Measurements from ENCODE around the gene HIVEP3. TPM values are rescaled to one million over a fixed set of nuclear protein-coding genes. Genes with fewer than 3 reads are reported as not detected.

HIVEP3 gene
- total and polyA plus RNA-seq, 2 of the 13 experiments (the other 11 are each of a cell fraction or from before 2014, with no cell fraction given) = 0.05 TPM; not detected in 1

- POLR2A ChIA-PET = no interaction called here
- H3K79me2 ChIP-seq (ENCODE audit: insufficient read depth, low read length) = no peaks in the 10 kb centered on the region
- ATAC-seq = no peak; the same call in 2 of the 3 replicates
- DNase-seq (ENCODE audit: low spot score) = no peak
- no TSS peak for BruUV-seq (replicated peaks)
- H3K36me3 ChIP-seq (replicated peaks in 1 of 2; ENCODE audit: control insufficient read depth in 1 of 2, insufficient read depth in 2 of 2, low read length in 2 of 2) = no peaks in the 10 kb centered on the region
- no peak overlapping the region for H2AFZ ChIP-seq (ENCODE audit: low read length)
- no peak overlapping the region for H3K4me3 ChIP-seq (replicated peaks in 1 of 3; ENCODE audit: insufficient read depth in 1 of 3, low read depth in 2 of 3, low read length in 3 of 3)
- CTCF ChIA-PET (ENCODE audit: low intra/inter-chr PET ratio, low total read pairs) = no interaction called here
- FAIRE-seq = no peak
- no peak overlapping the region for H3K9ac ChIP-seq (ENCODE audit: insufficient read depth, low read depth, low read length)
- in situ Hi-C loops (cut with HindIII; ENCODE audit: extremely low pct_ligation_motif_present, low pct_unique_long_range_greater_than_20kb) (no loop called here), intact Hi-C loops (cut with micrococcal nuclease; ENCODE audit: unreplicated experiment) (no loop called here)
- H3K27me3 ChIP-seq (ENCODE audit: control insufficient read depth in 1 of 2, insufficient read depth in 2 of 2, low read length in 2 of 2) = peaks cover 3 to 45% of the 10 kb centered on the region in 2 experiments; a peak in 3 of 5 replicates
- H3K27ac ChIP-seq (ENCODE audit: extremely low read length, insufficient read depth, low read length) = no peak overlapping the region
- TF ChIP-seq PITX1 (CRISPR knock-in tag; IDR thresholded peaks at IDR 0.05) = no peak
- no peak for TF ChIP-seq ETS1 (CRISPR knock-in tag; IDR thresholded peaks at IDR 0.05)
- no peak for TF ChIP-seq ZNF235 (CRISPR knock-in tag; IDR thresholded peaks at IDR 0.05; ENCODE audit: borderline replicate concordance)
- TF ChIP-seq AKNA (CRISPR knock-in tag; IDR thresholded peaks at IDR 0.05; ENCODE audit: borderline replicate concordance) = no peak
- no peak for TF ChIP-seq TCF12 (IDR thresholded peaks at IDR 0.05)
- TF ChIP-seq TCF12 (CRISPR knock-in tag; IDR thresholded peaks at IDR 0.05) = no peak
- TF ChIP-seq NR2C2 (CRISPR knock-in tag; IDR thresholded peaks at IDR 0.05; ENCODE audit: borderline replicate concordance) = no peak
- no peak for TF ChIP-seq KDM2A (CRISPR knock-in tag; IDR thresholded peaks at IDR 0.05; ENCODE audit: borderline replicate concordance, low read depth)
- TF ChIP-seq ZFX (CRISPR knock-in tag; IDR thresholded peaks at IDR 0.05; ENCODE audit: low read depth) = no peak
- H3K4me1 ChIP-seq (ENCODE audit: insufficient read depth, low read length) = no peaks in the 10 kb centered on the region
- H3K9me3 ChIP-seq (ENCODE audit: low read length) = no peaks in the 10 kb centered on the region
- H4K20me1 ChIP-seq (ENCODE audit: insufficient read depth, low read length) = no peaks in the 10 kb centered on the region
- no peak overlapping the region for H3K4me2 ChIP-seq (ENCODE audit: low read depth, low read length)
- 32% methylated on average over 20 of the region's 44 CpGs for WGBS (ENCODE audit: low lambda C conversion rate)
Observed at GRCh38 chr1:41661428-41662060, 257.2 kb downstream of the HIVEP3 start.

Data from HepG2 (cell line).